IMR-90 (cell line): ENCODE results near the gene ISG15. TPM values are rescaled to one million over a fixed set of nuclear protein-coding genes. Genes with fewer than 3 reads are reported as not detected.

Experiments used
- ATAC-seq: fragments of 200-7000 bp; cut with Tn5 transposase; 2 replicates; pipeline ENCODE4 v1.9.1; 2020; ENCODE audit warnings: low read depth, mild to moderate bottlenecking, moderate library complexity
- Bru-seq: library from RNA; stranded (reverse); fragments of 400-500 nt; gene quantifications from one replicate; lab custom pipeline; 2021; lab: Mats Ljungman, UMichigan
- BruChase-seq, 2 experiments: library from RNA; stranded (reverse); fragments of 400-500 nt; gene quantifications; one replicate each; lab custom pipeline; 2021; lab: Mats Ljungman, UMichigan
- BruUV-seq: library from RNA; stranded (reverse); fragments of 400-500 nt; replicated peaks from 2 replicates; lab custom pipeline; 2021; lab: Mats Ljungman, UMichigan
- CTCF ChIA-PET: fragments of 300-600 bp; formaldehyde crosslinking; extraction: SDS; loops from one replicate; lab custom pipeline; 2021; ENCODE audit warnings: antibody characterized with exemption; lab: Yijun Ruan, JAX
- POLR2A ChIA-PET: fragments of 300-600 bp; sonication (Branson Sonifier 250); formaldehyde crosslinking; loops from one replicate; lab custom pipeline; 2022; ENCODE audit warnings: antibody characterized with exemption; ENCODE audit not compliant: unreplicated experiment; lab: Charles Lee
- DNase-seq: peaks from one replicate; pipeline ENCODE4 v3.0.0; 2013
- H2AFZ ChIP-seq: replicated peaks from 2 replicates; pipeline ENCODE3; 2013; ENCODE audit warnings: low read length, mild to moderate bottlenecking; ENCODE audit not compliant: poor library complexity
- H2AK5ac ChIP-seq: 2 replicates; pipeline ENCODE4 v1.6.1; 2013; ENCODE audit warnings: low read depth, low read length, inconsistent platforms
- H2AK9ac ChIP-seq: replicated peaks from 2 replicates; pipeline ENCODE3; 2013; ENCODE audit warnings: mild to moderate bottlenecking, low read depth, low read length, moderate library complexity; ENCODE audit not compliant: poor library complexity
- H2BK120ac ChIP-seq: 2 replicates; pipeline ENCODE4 v1.6.1; 2013; ENCODE audit warnings: low read depth, low read length, inconsistent platforms
- H2BK15ac ChIP-seq: 3 replicates; pipeline ENCODE4 v1.6.1; 2013; ENCODE audit warnings: low read depth, low read length, inconsistent platforms
- H2BK20ac ChIP-seq: 2 replicates; pipeline ENCODE4 v1.6.1; 2013; ENCODE audit warnings: low read depth, mild to moderate bottlenecking, inconsistent platforms, low read length, moderate library complexity
- H2BK5ac ChIP-seq: 2 replicates; pipeline ENCODE4 v1.6.1; 2013; ENCODE audit warnings: mild to moderate bottlenecking, low read depth, low read length, inconsistent platforms; ENCODE audit not compliant: poor library complexity, severe bottlenecking
- H3K14ac ChIP-seq: replicated peaks from 2 replicates; pipeline ENCODE4 v1.6.1; 2013; ENCODE audit warnings: low read depth, low read length, inconsistent platforms
- H3K18ac ChIP-seq: 2 replicates; pipeline ENCODE4 v1.6.1; 2013; ENCODE audit warnings: low read depth, low read length, control low read depth
- H3K23ac ChIP-seq: 2 replicates; pipeline ENCODE4 v1.6.1; 2013; ENCODE audit warnings: low read depth, low read length, inconsistent platforms
- H3K27ac ChIP-seq: 2 replicates; pipeline ENCODE4 v1.5.1; 2013; ENCODE audit warnings: mild to moderate bottlenecking, control low read depth, low read length; ENCODE audit not compliant: insufficient read depth
- H3K27me3 ChIP-seq: 2 replicates; pipeline ENCODE4 v1.6.1; 2013; ENCODE audit warnings: low read length; ENCODE audit not compliant: control insufficient read depth, insufficient read depth
- H3K36me3 ChIP-seq: 2 replicates; pipeline ENCODE4 v1.6.1; 2013; ENCODE audit warnings: low read length, mixed read lengths; ENCODE audit not compliant: control insufficient read depth, insufficient read depth
- H3K4ac ChIP-seq: 2 replicates; pipeline ENCODE4 v1.6.1; 2013; ENCODE audit warnings: low read depth, low read length, inconsistent platforms
- H3K4me1 ChIP-seq: 2 replicates; pipeline ENCODE4 v1.6.1; 2013; ENCODE audit warnings: low read length, mixed read lengths; ENCODE audit not compliant: control insufficient read depth, insufficient read depth
- H3K4me2 ChIP-seq: 2 replicates; pipeline ENCODE4 v1.6.1; 2013; ENCODE audit warnings: low read depth, mild to moderate bottlenecking, control low read depth, low read length, moderate library complexity
- H3K4me3 ChIP-seq: 2 replicates; pipeline ENCODE4 v1.5.1; 2013; ENCODE audit warnings: low read depth, mild to moderate bottlenecking, control low read depth, low read length, moderate library complexity; ENCODE audit not compliant: insufficient read depth
- H3K56ac ChIP-seq: 2 replicates; pipeline ENCODE4 v1.6.1; 2013; ENCODE audit warnings: low read length, inconsistent platforms; ENCODE audit not compliant: insufficient read depth; ENCODE audit errors: extremely low read depth
- H3K79me1 ChIP-seq, 2 experiments: 2 replicates each; pipeline ENCODE4 v1.6.1; 2013; ENCODE audit warnings: low read length in 2 of 2, inconsistent platforms in 1 of 2, low read depth in 1 of 2
- H3K9ac ChIP-seq: 2 replicates; pipeline ENCODE4 v1.6.1; 2013; ENCODE audit warnings: low read depth, low read length, control low read depth
- H3K9me1 ChIP-seq: 2 replicates; pipeline ENCODE4 v1.6.1; 2013; ENCODE audit warnings: low read length, inconsistent platforms; ENCODE audit not compliant: insufficient read depth
- H3K9me3 ChIP-seq: 2 replicates; pipeline ENCODE4 v1.6.1; 2013; ENCODE audit warnings: low read length; ENCODE audit not compliant: control insufficient read depth, insufficient read depth
- H4K20me1 ChIP-seq: 2 replicates; pipeline ENCODE4 v1.6.1; 2013; ENCODE audit warnings: low read length, inconsistent platforms; ENCODE audit not compliant: insufficient read depth
- H4K5ac ChIP-seq: 2 replicates; pipeline ENCODE4 v1.6.1; 2013; ENCODE audit warnings: mild to moderate bottlenecking, low read depth, low read length, control low read depth
- H4K8ac ChIP-seq, 2 experiments: 2 replicates each; pipeline ENCODE4 v1.6.1; 2013; ENCODE audit warnings: low read depth in 2 of 2, low read length in 2 of 2, control low read depth in 1 of 2, inconsistent platforms in 1 of 2
- H4K91ac ChIP-seq: 2 replicates; pipeline ENCODE4 v1.6.1; 2013; ENCODE audit warnings: low read depth, low read length, inconsistent platforms; ENCODE audit not compliant: insufficient read depth
- BHLHE40 ChIP-seq: fragments of 150-350 bp; IDR thresholded peaks from 2 replicates; pipeline ENCODE4 v1.6.1; 2016; ENCODE audit warnings: mild to moderate bottlenecking, low read depth, low read length
- MAZ ChIP-seq: IDR thresholded peaks from 2 replicates; pipeline ENCODE4 v1.6.1; 2012; ENCODE audit warnings: low read depth, mild to moderate bottlenecking, low read length, improper control_type of control experiment, moderate library complexity, borderline replicate concordance
- MXI1 ChIP-seq: IDR thresholded peaks from 2 replicates; pipeline ENCODE4 v1.6.1; 2012; ENCODE audit warnings: low read depth, mild to moderate bottlenecking, low read length, moderate library complexity, borderline replicate concordance
- POLR2A ChIP-seq: IDR thresholded peaks from 2 replicates; pipeline ENCODE4 v1.6.1; 2012; ENCODE audit warnings: mild to moderate bottlenecking, low read depth, low read length
- RAD21 ChIP-seq: IDR thresholded peaks from 2 replicates; pipeline ENCODE4 v1.6.1; 2012; ENCODE audit warnings: low read length, improper control_type of control experiment
- WGBS, 2 experiments: methylation state at CpG; one replicate each; pipeline versions ENCODE4 v1.1.5 to v1.1.7; 2013; ENCODE audit warnings: missing lambda C conversion rate in 2 of 2; ENCODE audit not compliant: insufficient read length in 1 of 2; ENCODE audit errors: extremely low coverage in 2 of 2; 5-methylcytosine and 5-hydroxymethylcytosine counted together
- dilution Hi-C: fragments of 300-500 bp; cut with HindIII; formaldehyde crosslinking; loops from one replicate; pipeline ENCODE4 v1.14.3; 2018; ENCODE audit warnings: low sequenced_read_pairs; ENCODE audit not compliant: unreplicated experiment
- in situ Hi-C: fragments of 300-500 bp; cut with MboI; formaldehyde crosslinking; loops from 3 replicates; pipeline ENCODE4 v1.14.3; 2019; ENCODE audit warnings: low sequenced_read_pairs, inconsistent platforms, mixed read lengths
- intact Hi-C: fragments of 100-400 bp; cut with micrococcal nuclease; formaldehyde crosslinking; loops from 2 replicates; pipeline ENCODE4 v1.10.0; 2022
- long read RNA-seq: library from polyadenylated mRNA; unstranded; transcript quantifications from one replicate; pipeline ENCODE4 v2.0.0, GENCODE V29; 2021; ENCODE audit not compliant: unreplicated experiment
- polyA plus RNA-seq, 3 experiments: library from polyadenylated mRNA; depleted of rRNA; stranded (reverse); fragments of >200 nt; gene quantifications; 2 replicates each; pipeline ENCODE4 v1.2.3, GENCODE V29; 2012; ENCODE audit warnings: low replicate concordance in 1 of 3
- total RNA-seq: library from RNA; depleted of rRNA; stranded (reverse); fragments of >200 nt; gene quantifications from 2 replicates; pipeline ENCODE4 v1.2.3, GENCODE V29; 2012; rRNA removed

Gene ISG15
- total RNA-seq (92.2 and 105 TPM in 2 replicates), polyA plus RNA-seq (2012; rRNA removed) (99.1 and 138 TPM in 2 replicates), Bru-seq, nascent RNA (percentile 43 among the genes with signal in this experiment), BruChase-seq, experiment 1, labeled RNA remaining after a 6-hour chase (percentile 63 among the genes with signal in this experiment), BruChase-seq, experiment 2, labeled RNA remaining after a 2-hour chase (percentile 55 among the genes with signal in this experiment)
- polyA plus RNA-seq (2012; cell fraction: cytosol; rRNA removed) = 153 and 262 TPM in 2 replicates
- 50.0 and 115 TPM in 2 replicates for polyA plus RNA-seq (2012; cell fraction: nucleus; rRNA removed; ENCODE audit: low replicate concordance)
- long read RNA-seq, transcript ISG15-201 (2 exons, 711 nt) = major isoform, 31 of 41 reads
- long read RNA-seq, partial matches to known transcripts = 0 of 41 reads
- long read RNA-seq, other reads (novel, unspliced or antisense) = 10 of 41 reads

GRCh38 chr1:1013105-1013921, at the start of gene ISG15:
TSS of gene ISG15 (plus strand) at chr1:1013497. CDS start at chr1:1013574, 77 bp downstream.
- H3K4me2 ChIP-seq = peak within 1 kb of the TSS; percentile 86
- H3K14ac ChIP-seq = peak within 1 kb of the TSS; percentile 96
- peak within 1 kb of the TSS; percentile 85 for H2BK120ac ChIP-seq
- H4K20me1 ChIP-seq = no peaks in the 10 kb centered on the region
- ChIA-PET CTCF (interaction anchor here (0.7 kb wide), 1 partner anchor 12 kb away, joined by 3 read pairs; no protein-coding TSS in a partner anchor), POLR2A (interaction anchor here (0.6 kb wide), 1 partner anchor 288 kb away, joined by 7 read pairs; no protein-coding TSS in a partner anchor)
- peak within 1 kb of the TSS; percentile 68 to 96 for H4K8ac ChIP-seq
- H3K36me3 ChIP-seq = no peaks in the 10 kb centered on the region
- BruUV-seq = no TSS peak
- peak within 1 kb of the TSS; percentile 96 for H3K23ac ChIP-seq
- peak within 1 kb of the TSS; percentile 92 for H3K56ac ChIP-seq
- H3K18ac ChIP-seq = peak within 1 kb of the TSS; percentile 56
- DNase-seq = peak; percentile 83
- peaks cover 0 to 11% of the 10 kb centered on the region in 2 experiments; a peak in 2 of 4 replicates for H3K79me1 ChIP-seq
- peak within 1 kb of the TSS; percentile 79 for H3K9ac ChIP-seq
- H4K91ac ChIP-seq = peak within 1 kb of the TSS; percentile 94
- peak; percentile 95 for ATAC-seq
- peak within 1 kb of the TSS; percentile 92 for H2AK5ac ChIP-seq
- peak; percentile 93 for TF ChIP-seq MXI1
- TF ChIP-seq BHLHE40 = peak; percentile 57; the same call in 1 of the 2 replicates
- peak; percentile 85 for TF ChIP-seq POLR2A
- TF ChIP-seq MAZ = peak; percentile 33; the same call in 1 of the 2 replicates
- TF ChIP-seq RAD21 = no peak
- dilution Hi-C loops (no loop called here), intact Hi-C loops (loop anchor here (2.0 kb wide), 1 partner anchor 27 kb away; no protein-coding TSS in a partner anchor), in situ Hi-C loops (no loop called here)
- H3K27me3 ChIP-seq = no peaks in the 10 kb centered on the region
- WGBS, 2 experiments = 9% methylated on average over 16 of the region's 30 CpGs; no CpG with 5 or more reads in 1 of the 2 experiments
- peak within 1 kb of the TSS; percentile 99 for H2AFZ ChIP-seq
- peaks cover 4% of the 10 kb centered on the region for H3K4me1 ChIP-seq
- H3K27ac ChIP-seq = peak within 1 kb of the TSS; percentile 82
- H4K5ac ChIP-seq = peak within 1 kb of the TSS; percentile 35
- peak within 1 kb of the TSS; percentile 86; the same call in 2 of the 3 replicates for H2BK15ac ChIP-seq
- H3K4ac ChIP-seq = peak within 1 kb of the TSS; percentile 88
- peak within 1 kb of the TSS; percentile 54 for H3K4me3 ChIP-seq
- peak within 1 kb of the TSS; percentile 69 for H2BK20ac ChIP-seq
- H2AK9ac ChIP-seq = peak within 1 kb of the TSS; percentile 98
- H3K9me1 ChIP-seq = no peaks in the 10 kb centered on the region
- no peaks in the 10 kb centered on the region for H3K9me3 ChIP-seq
- H2BK5ac ChIP-seq = peak within 1 kb of the TSS; percentile 75
